Ectodermal cell (in vitro differentiated cells): Measurements from ENCODE around the gene PSMD12.

Source experiments
- H3K27ac ChIP-seq: 2 replicates; pipeline ENCODE4 v1.7.0; 2013; ENCODE audit warnings: mild to moderate bottlenecking, low read depth, low read length; ENCODE audit not compliant: insufficient read depth, poor library complexity, severe bottlenecking
- H3K27me3 ChIP-seq: 2 replicates; pipeline ENCODE4 v1.7.0; 2013; ENCODE audit warnings: mild to moderate bottlenecking, low read length; ENCODE audit not compliant: insufficient read depth, control insufficient read depth, poor library complexity, severe bottlenecking
- H3K36me3 ChIP-seq: one replicate; pipeline ENCODE4 v1.7.0; 2013; ENCODE audit warnings: low read length; ENCODE audit not compliant: control insufficient read depth, insufficient read depth
- H3K4me1 ChIP-seq: one replicate; pipeline ENCODE4 v1.7.0; 2013; ENCODE audit warnings: low read length; ENCODE audit not compliant: control insufficient read depth, insufficient read depth
- H3K4me3 ChIP-seq: 2 replicates; pipeline ENCODE4 v1.7.0; 2013; ENCODE audit warnings: low read depth, low read length, control low read depth; ENCODE audit not compliant: insufficient read depth
- H3K9me3 ChIP-seq: 2 replicates; pipeline ENCODE4 v1.7.0; 2013; ENCODE audit warnings: mild to moderate bottlenecking, low read length, moderate library complexity; ENCODE audit not compliant: control insufficient read depth
- WGBS, 2 experiments: methylation state at CpG; one replicate each; pipeline ENCODE4 v1.1.7; 2013; ENCODE audit warnings: missing lambda C conversion rate in 2 of 2; 5-methylcytosine and 5-hydroxymethylcytosine counted together

The PSMD12 gene

GRCh38 chr17:67403065-67403464 lies 36.7 kb upstream of the PSMD12 start:
- no peak overlapping the region for H3K4me3 ChIP-seq
- H3K36me3 ChIP-seq, result no peaks in the 10 kb centered on the region
- WGBS, 2 experiments, result 75 to 100% methylated on average over 1 of the region's 2 CpGs
- H3K9me3 ChIP-seq, result no peaks in the 10 kb centered on the region
- H3K27ac ChIP-seq, result no peak overlapping the region
- H3K4me1 ChIP-seq, result no peaks in the 10 kb centered on the region
- no peaks in the 10 kb centered on the region for H3K27me3 ChIP-seq

GRCh38 chr17:67401598-67402504 lies 35.5 kb upstream of the PSMD12 start:
- Histone ChIP-seq H3K4me1 (no peaks in the 10 kb centered on the region), H3K4me3 (no peak overlapping the region), H3K27me3 (no peaks in the 10 kb centered on the region), H3K36me3 (no peaks in the 10 kb centered on the region), H3K9me3 (peaks cover 2% of the 10 kb centered on the region), H3K27ac (no peak overlapping the region)
- WGBS, 2 experiments, result 94 to 95% methylated on average over 16 of the region's 16 CpGs

GRCh38 chr17:67401106-67401505 lies 34.7 kb upstream of the PSMD12 start:
- H3K27me3 ChIP-seq, result no peaks in the 10 kb centered on the region
- H3K9me3 ChIP-seq, result peaks cover 2% of the 10 kb centered on the region
- no peaks in the 10 kb centered on the region for H3K36me3 ChIP-seq
- WGBS, 2 experiments, result 94 to 95% methylated on average over 9 of the region's 9 CpGs
- H3K4me3 ChIP-seq, result no peak overlapping the region
- no peak overlapping the region for H3K27ac ChIP-seq
- H3K4me1 ChIP-seq, result no peaks in the 10 kb centered on the region

- H3K27me3 ChIP-seq, result no peaks in the 10 kb centered on the region
- H3K4me3 ChIP-seq, result no peak overlapping the region
- no peaks in the 10 kb centered on the region for H3K36me3 ChIP-seq
- WGBS, 2 experiments, result 90% methylated on average over 6 of the region's 6 CpGs
- no peaks in the 10 kb centered on the region for H3K4me1 ChIP-seq
- no peak overlapping the region for H3K27ac ChIP-seq
- peaks cover 2% of the 10 kb centered on the region for H3K9me3 ChIP-seq
Measured at GRCh38 chr17:67400193-67400592, 33.8 kb upstream of the PSMD12 start.

- 92 to 96% methylated on average over 3 of the region's 3 CpGs for WGBS, 2 experiments
Measured at GRCh38 chr17:67399676-67400075, 33.3 kb upstream of the PSMD12 start.

GRCh38 chr17:67393809-67394397 lies 27.5 kb upstream of the PSMD12 start:
- 92% methylated on average over 9 of the region's 9 CpGs for WGBS, 2 experiments
- no peak overlapping the region for H3K27ac ChIP-seq
- no peaks in the 10 kb centered on the region for H3K27me3 ChIP-seq
- peaks cover 2% of the 10 kb centered on the region for H3K9me3 ChIP-seq
- H3K4me1 ChIP-seq, result no peaks in the 10 kb centered on the region
- H3K36me3 ChIP-seq, result no peaks in the 10 kb centered on the region
- no peak overlapping the region for H3K4me3 ChIP-seq

More at GRCh38 chr17:67399676-67400075, 33.3 kb upstream of the PSMD12 start:
- Histone ChIP-seq H3K36me3 (no peaks in the 10 kb centered on the region), H3K27ac (no peak overlapping the region), H3K27me3 (no peaks in the 10 kb centered on the region), H3K4me1 (no peaks in the 10 kb centered on the region), H3K9me3 (peaks cover 2% of the 10 kb centered on the region), H3K4me3 (no peak overlapping the region)

- Histone ChIP-seq H3K27ac (no peak overlapping the region), H3K9me3 (no peaks in the 10 kb centered on the region), H3K4me1 (no peaks in the 10 kb centered on the region), H3K4me3 (no peak overlapping the region), H3K36me3 (no peaks in the 10 kb centered on the region), H3K27me3 (no peaks in the 10 kb centered on the region)
- 95% methylated on average over 6 of the region's 6 CpGs for WGBS, 2 experiments
Measured at GRCh38 chr17:67392111-67392510, 25.7 kb upstream of the PSMD12 start.

- Histone ChIP-seq H3K4me1 (no peaks in the 10 kb centered on the region), H3K27ac (no peak overlapping the region), H3K27me3 (no peaks in the 10 kb centered on the region), H3K4me3 (no peak overlapping the region), H3K9me3 (no peaks in the 10 kb centered on the region), H3K36me3 (no peaks in the 10 kb centered on the region)
- 96 to 98% methylated on average over 9 of the region's 9 CpGs for WGBS, 2 experiments
Measured at GRCh38 chr17:67390646-67391361, 24.4 kb upstream of the PSMD12 start.

- Histone ChIP-seq H3K9me3 (no peaks in the 10 kb centered on the region), H3K4me3 (no peak overlapping the region), H3K27ac (no peak overlapping the region), H3K36me3 (no peaks in the 10 kb centered on the region), H3K27me3 (no peaks in the 10 kb centered on the region), H3K4me1 (no peaks in the 10 kb centered on the region)
- WGBS, 2 experiments, result 95% methylated on average over 6 of the region's 6 CpGs
Measured at GRCh38 chr17:67390006-67390645, 23.7 kb upstream of the PSMD12 start.

- no peaks in the 10 kb centered on the region for H3K27me3 ChIP-seq
- 81 to 84% methylated on average over 4 of the region's 4 CpGs for WGBS, 2 experiments
- no peaks in the 10 kb centered on the region for H3K9me3 ChIP-seq
- no peaks in the 10 kb centered on the region for H3K36me3 ChIP-seq
- no peaks in the 10 kb centered on the region for H3K4me1 ChIP-seq
- no peak overlapping the region for H3K27ac ChIP-seq
- H3K4me3 ChIP-seq, result no peak overlapping the region
Measured at GRCh38 chr17:67388986-67389385, 22.6 kb upstream of the PSMD12 start.
